Muscle of back (tissue), 13 donors: ENCODE results near the gene PRRT1B. TPM values are rescaled to one million over a fixed set of nuclear protein-coding genes. Genes with fewer than 3 reads are reported as not detected.
"Not testable (repeated sequence)": the region's sequence is repeated elsewhere in the genome, so short reads cannot be mapped to it uniquely, and the experiment has no call there.

ENCODE experiments used
- DNase-seq, 3 donors: peaks; one replicate each; pipeline versions ENCODE4 v3.0.0 to v3.0.0-alpha.2; 2013
- long read RNA-seq, 9 donors: transcript quantifications; one replicate each; lab custom pipeline, GENCODE V29; 2026
- polyA plus RNA-seq, 10 donors: library from polyadenylated mRNA; unstranded; fragments of 120-200 nt; gene quantifications; one replicate each; pipeline ENCODE4 v1.2.1, GENCODE V29; 2013; ENCODE audit not compliant: insufficient read length in 10 of 10

Gene PRRT1B
- polyA plus RNA-seq, result under 1 TPM in 1 of 10 donors, not detected in 9; 0.11 TPM
- long read RNA-seq, donor 1, result 0 reads
- long read RNA-seq, donor 2, result 0 reads
- long read RNA-seq, donor 3, result 0 reads
- long read RNA-seq, donor 4, result 0 reads
- long read RNA-seq, donor 5, result 0 reads
- long read RNA-seq, donor 6, result 0 reads
- long read RNA-seq, donor 7, result 0 reads
- long read RNA-seq, donor 8, result 0 reads
- long read RNA-seq, donor 9, result 0 reads

DNA sequence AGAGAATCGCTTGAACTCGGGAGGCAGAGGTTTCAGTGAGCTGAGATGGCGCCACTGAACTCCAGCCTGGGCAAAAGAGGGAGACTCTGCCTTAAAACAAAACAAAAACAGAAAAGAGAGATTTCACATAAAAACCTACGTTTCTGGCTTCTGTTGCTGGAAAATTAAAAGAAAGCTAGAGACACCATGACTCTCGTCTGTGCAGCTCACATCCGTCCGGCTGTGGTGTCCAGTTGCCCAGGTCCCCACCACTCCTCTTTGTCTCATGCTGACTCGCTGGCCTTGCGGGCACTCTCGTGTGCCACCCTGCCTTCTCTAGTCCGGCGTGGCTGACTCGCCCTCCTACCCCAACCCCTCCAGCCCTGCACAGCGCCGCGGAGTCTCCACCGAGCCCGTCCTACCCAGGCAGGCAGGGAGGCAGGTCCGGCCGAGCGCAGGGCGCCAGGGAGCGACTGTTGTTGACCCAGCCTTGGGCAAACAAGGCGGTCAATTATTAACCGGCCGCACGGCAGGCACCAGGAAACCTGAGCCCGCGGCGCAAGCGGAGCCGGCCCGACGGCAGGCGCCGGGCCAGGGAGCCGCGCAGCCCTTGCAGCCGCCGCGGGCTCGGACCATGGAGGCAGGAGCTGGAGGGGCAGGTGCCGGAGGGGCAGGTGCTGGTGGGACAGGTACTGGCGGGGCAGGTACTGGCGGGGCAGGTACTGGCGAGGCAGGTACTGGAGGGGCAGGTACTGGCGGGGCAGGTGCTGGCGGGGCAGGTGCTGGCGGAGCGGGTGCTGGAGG lies at the start of gene PRRT1B:
PRRT1B (plus strand) TSS at position 521 of the 783 bp plus-strand sequence; CDS start at position 614, 93 bp downstream.
- DNase-seq, result no peak

DNA sequence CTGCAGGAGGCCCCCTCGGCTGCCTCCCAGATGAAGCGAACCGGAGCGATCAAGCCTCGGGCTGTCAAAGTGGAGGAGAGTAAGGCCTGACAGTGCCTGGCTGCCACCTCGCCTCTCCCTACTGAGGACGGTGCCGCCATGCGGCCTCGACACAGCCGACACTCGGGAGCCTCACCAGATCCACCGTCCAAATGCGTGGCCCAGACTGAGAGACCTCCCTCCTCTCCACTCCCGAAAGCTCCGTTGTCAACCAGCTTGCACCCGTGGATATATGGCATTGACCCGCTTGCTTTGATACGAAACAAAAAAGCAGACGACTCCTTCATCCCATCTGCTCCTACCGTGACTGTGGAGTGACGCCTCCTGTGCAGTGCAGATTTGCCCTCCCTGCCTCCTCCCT lies 49.5 kb upstream of the PRRT1B start:
- no peak for DNase-seq

DNA sequence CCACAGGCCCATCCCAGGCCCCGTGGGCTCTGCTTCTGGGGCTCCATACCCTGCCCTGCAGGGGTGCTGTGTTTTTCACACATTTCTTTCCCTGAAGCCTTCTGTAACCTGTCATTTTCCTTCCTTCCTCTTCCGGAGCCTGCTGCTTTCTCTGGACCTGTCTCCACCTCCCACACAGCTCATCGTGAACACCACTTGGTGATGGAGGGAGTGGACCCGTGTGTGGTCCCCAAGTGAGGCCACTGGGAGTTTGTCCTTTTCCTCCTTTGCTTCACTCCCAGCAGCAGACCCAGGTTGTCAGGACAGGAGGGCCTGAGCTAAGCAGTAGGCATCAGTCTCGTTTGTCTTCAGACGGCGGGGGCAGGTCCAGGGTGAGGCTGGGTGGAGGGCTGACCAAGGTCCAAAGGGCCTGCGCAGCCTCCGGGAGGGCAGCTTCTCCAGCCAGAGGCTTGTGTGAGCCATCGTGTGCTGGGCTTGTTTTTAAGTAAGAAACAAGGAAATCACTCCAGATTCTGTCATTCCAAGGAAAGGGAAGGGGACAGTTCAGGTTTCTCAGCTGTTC lies 48.4 kb upstream of the PRRT1B start:
- no peak for DNase-seq

DNA sequence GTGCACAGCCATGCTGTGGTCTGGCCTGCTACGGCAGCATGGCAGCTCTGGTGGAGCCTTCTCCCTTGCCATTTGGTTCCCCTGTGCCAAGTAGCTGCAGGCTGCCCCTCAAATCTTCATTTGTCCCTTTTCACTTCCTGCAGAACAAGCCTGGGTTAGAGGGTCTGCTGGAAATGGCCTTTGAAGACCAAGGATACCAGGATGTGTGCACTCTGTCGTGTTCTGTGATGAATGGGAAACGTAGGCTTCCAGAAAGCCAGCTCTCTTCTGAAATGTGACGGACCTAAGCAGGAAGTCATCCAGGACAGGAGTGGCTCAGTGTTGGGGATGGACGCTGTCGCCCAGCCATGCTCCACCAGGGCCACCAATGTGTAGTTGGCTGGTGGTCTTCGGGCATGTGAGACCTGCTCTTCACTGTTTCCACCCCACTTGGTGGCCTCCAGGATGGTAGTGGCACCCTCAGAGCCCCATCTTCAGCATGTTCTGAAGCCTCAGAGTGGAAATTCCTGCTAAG lies 46.0 kb upstream of the PRRT1B start:
- DNase-seq, result no peak

DNA sequence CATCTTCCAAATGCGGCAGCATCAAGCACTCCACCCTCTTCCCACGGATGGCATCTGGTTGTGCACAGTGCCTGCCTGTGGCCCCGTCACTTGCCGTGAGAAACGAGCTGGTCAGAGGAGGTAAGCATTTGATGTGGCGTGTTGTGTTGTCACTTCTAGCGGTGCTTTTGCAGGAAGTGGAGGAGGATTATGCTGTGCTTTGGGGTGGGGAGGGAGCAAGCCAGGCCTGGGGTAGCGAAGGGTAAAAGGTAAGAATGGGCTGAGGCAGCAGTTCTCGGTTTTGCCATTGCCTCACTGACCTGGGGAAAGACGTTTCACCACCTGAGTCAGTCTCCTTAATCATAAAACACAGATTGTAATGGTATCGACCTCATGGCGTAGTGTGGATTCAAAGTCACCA lies 44.9 kb upstream of the PRRT1B start:
- no peak for DNase-seq

DNA sequence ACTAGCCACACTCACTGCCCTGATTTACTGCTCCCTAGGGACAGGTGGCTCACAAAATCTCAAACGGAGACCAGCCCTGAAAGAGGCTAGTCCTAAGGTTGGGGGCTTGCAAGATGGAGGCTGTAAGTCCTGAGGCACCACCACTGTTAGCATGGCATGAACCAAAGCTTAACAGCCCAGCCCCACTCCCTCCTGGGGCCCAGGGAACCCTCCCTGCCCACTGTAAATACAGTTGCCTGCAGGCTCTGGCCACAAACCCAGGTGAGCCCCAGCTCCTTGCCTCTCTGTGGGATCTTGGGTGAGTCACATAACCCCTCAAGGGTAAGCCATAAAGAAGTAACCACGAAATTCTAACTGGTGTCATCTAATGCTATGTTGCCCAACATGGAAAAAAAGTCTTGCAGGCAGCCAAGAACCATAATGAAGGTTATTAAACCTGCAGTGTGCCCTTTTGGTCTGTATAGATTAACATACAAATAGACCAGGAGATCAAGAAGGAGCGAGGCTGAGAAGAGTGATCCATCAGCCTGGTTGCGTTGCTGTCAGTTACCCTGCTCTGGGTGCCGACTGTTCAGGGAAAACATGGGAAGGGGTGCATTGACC lies 44.3 kb upstream of the PRRT1B start:
- DNase-seq, result no peak

DNA sequence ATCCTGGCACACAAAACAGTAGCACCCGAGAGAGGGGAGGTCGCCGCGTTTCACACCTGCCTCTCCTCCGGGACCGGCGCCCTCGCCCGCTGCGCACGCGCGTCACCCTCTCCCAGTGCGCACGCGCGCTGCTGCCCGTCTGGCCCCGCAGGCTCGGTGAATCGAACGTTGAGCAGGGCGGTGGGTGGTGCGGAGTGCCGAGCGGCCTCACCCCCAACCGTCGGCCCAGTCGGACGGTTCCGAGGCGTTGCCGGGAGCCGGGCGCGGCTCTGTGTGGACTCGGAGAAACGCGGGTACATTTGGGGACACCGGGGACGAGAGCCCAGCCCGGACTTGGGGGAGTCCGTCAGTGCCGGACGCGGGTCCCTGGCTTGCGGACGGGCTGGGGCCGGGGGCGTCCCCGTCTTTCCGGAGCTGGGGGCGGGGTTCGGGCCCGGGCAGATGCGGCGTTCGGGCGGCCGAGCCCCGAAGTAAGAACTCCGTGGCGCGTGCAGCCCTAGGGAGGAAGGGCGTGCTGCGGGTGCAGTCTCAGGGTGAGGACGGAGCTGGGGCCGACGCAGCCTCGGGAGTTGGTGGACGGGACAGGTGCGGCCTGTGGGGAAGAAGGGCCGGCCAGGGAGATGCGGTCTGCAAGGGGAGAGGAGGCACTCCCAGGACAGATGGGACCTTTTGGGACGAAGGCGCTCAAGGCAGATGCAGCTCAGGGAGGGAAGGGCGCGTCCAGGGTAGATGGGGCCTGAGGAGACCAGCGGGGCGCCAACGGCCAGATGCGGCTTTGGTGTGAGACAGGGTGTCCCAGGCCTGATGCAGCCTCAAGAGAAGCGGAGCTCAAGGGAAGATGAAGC lies 42.3 kb upstream of the PRRT1B start, which contains the start of gene POMT1:
POMT1 (plus strand) TSS at position 138 of the 845 bp plus-strand sequence. CDS start 1,301 bp downstream, outside the sequence.
- DNase-seq, result peak; percentile 81 to 95 (median 91)

DNA sequence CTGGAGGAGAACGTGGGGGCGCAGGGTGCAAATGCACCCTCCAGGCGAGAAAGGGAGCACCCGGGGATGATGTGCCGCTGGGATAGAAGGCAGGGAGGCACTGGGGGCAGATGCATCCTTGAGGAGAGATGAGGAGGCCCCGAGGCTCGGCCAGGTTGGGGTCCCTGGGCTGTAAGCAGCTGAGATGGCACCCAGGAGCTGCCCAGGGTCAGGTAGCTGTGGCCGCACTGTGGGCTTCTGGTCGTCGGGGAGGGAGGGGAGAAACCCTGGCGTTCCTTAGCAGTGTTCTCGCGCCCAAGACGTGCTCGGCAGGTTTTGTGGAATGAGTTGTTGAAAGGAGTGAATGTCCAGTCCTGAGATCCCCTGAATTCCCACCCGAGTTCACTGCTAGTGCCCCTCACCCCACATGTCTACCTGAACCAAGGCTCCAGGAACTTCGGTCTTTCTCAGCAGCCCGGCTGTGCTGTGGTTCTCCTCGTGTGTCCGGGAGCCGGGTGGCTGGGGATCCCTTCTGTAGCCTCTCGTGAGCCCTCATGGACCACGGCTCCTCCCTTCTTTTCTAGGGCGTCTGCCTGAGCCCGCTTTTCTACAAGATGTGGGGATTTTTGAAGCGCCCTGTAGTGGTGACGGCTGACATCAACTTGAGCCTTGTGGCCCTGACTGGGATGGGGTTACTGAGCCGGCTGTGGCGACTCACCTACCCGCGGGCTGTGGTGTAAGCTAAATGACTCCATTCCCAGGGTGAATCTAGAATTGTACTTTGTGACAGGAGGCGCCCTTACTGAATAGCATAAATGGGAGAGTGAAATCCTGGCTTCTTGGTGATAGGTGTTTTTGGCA lies 41.5 kb upstream of the PRRT1B start:
- no peak for DNase-seq

DNA sequence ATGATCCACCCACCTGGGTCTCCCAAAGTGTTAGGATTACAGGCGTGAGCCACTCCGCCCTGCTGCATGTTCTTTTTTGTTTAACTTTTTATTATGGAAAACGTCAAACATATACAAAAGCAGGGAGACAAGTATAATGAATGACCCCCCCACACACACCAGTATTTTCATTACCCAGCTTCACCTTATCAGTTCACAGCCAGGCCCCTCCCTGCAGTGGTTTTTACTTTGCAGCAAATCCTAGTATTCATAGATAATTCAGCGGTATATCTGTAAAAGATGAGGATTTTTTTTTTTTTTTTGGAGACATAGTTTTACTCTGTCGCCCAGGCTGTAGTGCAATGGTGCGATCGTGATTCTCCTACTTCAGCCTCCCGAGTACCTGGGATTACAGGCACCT lies 40.3 kb upstream of the PRRT1B start:
- no peak for DNase-seq

DNA sequence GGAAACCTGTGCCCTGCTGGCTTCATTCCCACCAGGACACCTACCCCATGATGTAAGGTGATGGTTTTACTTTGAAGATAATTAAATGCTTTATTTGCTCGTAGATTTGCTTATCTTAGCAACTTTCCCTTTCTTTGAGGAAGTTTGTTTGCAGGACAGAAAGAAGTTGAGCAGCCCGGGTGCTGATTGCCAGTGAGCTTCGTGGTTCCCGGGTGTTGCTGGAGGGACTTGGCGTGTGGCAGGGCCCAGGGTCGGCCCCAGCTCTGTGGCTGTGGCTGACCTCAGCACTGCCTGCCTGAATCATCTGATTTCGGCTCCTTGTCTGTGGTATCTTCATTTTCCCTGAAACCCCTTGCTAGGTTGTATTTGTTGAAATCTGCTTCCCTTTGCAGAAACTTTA lies 33.9 kb upstream of the PRRT1B start:
- DNase-seq, result no peak

DNA sequence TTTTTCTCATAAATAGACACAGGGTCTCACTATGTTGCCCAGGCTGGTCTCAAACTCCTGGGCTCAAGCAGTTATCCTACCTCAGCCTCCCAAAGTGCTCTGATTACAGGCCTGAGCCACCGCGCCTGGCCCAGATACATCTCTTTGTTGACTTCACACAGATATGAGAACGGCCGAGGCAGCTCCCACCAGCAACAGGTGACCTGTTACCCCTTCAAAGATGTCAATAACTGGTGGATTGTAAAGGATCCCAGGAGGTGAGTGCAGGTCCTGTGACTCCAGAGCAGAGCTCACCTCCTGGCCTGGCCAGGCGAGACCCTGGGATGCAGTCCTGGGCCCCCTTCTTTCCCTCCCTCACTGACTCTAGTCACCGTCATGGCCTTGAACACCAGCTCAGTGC lies 33.4 kb upstream of the PRRT1B start:
- no peak for DNase-seq

DNA sequence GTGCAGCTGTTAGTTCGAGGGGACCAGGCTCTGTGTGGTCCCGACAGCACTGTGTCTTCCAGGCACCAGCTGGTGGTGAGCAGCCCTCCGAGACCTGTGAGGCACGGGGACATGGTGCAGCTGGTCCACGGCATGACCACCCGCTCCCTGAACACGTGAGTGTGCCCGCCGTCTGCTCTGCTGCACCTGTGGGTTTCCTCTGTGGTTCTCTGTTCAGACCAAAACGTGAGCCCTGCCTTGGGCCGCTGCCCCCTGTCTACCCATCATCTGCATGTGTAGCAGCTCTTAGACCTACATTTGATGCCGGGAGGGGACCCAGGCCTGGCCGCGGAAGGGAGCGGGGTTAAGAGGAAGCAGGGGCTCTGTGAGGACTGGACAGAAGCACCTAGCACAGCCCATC lies 32.1 kb upstream of the PRRT1B start:
- DNase-seq, result no peak

DNA sequence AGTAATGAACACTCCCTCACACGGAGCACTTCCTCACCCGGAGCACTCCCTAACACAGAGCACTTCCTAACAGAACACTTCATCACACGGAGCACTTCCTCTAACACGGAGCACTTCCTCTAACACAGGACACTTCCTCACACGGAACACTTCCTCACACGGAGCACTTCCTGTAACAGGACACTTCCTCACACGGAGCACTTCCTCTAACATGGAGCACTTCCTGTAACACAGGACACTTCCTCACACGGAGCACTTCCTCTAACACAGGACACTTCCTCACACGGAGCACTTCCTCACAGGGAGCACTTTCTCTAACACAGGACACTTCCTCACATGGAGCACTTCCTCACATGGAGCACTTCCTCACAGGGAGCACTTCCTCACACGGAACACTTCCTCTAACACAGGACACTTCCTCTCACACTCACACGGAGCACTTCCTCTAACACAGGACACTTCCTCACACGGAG lies 29.7 kb upstream of the PRRT1B start:
- DNase-seq, result not testable (repeated sequence)

DNA sequence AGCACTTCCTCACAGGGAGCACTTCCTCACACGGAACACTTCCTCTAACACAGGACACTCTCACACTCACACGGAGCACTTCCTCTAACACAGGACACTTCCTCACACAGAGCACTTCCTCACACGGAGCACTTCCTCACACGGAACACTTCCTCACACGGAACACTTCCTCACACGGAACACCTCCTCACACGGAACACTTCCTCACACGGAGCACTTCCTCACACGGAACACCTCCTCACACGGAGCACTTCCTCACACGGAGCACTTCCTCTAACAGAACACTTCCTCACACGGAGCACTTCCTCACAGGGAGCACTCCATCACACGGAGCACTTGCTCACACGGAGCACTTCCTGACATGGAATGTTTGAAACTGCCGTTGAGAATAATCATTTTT lies 29.2 kb upstream of the PRRT1B start:
- DNase-seq, result no peak

DNA sequence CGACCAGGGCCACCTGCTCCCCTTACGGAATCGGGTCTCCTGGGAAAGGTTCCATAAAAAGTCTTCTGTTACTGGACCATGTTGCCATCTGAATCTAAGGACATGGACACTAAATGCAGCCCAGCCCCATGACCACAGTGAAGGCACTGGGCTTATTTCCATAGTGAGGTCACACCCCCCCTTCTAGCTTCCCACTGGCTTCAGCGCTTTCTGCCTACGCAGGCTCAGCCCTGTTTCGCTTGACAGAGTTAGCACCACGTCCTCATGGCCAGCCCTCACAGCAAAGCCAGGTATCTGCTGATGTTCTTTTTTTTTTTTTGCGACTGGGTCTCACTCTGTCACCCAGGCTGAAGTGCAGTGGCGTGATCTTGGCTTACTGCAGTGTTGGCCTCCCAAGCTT lies 28.4 kb upstream of the PRRT1B start:
- no peak for DNase-seq

DNA sequence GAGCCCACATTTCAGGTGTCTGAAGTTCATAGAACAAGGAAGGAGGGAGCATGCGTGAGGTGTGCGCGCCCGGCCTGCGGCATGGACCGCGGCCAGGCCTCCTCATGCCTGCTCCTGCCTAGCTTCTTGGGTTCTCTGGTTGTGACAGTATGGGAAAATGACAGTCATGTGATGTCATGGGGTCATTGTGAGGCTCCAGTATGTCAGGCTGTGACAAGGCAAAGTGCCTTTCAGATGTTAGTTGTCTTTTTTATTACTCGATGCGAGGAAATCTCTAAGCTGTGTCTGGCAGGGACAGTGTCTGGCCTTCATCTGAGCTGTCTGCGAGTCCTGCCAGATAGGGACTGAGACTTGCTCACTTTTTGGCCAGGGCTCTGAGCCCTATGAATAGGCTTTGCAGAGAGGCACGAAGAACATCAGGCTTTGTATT lies 27.5 kb upstream of the PRRT1B start:
- DNase-seq, result no peak

DNA sequence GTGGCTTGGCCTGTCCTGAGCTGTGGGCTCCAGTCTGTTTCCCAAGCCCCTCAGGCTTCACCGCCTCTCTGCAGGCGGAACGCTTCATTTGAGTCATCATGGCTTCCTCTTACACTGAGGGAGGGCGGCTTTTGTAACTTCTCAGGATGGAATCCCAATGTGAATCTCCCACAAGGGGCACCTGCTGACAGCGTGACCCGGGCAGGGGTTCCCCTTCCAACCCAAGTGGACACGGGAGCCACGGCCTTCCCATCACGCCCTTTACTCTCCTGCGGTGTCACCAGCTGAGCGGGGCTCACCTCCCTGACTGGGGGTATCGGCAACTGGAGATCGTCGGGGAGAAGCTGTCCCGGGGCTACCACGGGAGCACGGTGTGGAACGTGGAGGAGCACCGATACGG lies 26.8 kb upstream of the PRRT1B start:
- DNase-seq, result no peak

DNA sequence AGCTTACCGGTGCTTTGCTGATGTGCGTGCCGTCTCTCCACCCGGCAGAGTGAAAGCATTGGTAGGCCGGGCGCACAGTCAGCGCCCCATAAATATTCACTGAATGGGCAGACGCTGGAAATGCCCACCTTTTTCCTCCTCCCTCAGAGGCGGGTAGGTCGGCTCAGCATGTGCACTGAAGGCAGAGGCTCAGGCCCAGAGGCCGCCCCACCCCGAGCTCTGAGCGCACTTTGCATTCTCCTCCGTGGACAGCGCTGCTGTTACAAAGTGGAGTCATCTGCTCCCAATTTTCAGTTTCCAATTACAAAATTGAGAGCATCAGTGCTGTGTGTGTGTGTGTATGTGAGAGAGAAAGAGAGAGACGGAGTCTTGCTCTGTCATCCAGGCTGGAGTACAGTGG lies 24.8 kb upstream of the PRRT1B start:
- DNase-seq, result no peak

DNA sequence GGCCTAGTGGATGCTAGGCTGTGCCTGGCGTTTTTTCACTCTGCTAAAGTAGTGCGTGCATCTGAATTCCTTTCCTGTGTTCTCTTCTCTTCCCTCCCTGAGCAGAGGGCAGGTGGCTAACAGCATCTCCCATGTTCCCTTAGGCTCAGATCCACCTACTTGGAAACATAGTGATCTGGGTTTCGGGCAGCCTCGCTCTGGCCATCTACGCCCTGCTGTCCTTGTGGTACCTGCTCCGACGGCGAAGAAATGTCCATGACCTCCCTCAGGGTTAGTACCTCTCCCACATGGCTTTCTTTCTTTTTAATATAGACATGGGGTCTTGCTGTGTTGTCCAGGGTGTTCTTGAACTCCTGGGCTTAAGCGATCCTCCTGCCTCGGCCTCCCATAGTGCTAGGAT lies 24.1 kb upstream of the PRRT1B start:
- no peak for DNase-seq

DNA sequence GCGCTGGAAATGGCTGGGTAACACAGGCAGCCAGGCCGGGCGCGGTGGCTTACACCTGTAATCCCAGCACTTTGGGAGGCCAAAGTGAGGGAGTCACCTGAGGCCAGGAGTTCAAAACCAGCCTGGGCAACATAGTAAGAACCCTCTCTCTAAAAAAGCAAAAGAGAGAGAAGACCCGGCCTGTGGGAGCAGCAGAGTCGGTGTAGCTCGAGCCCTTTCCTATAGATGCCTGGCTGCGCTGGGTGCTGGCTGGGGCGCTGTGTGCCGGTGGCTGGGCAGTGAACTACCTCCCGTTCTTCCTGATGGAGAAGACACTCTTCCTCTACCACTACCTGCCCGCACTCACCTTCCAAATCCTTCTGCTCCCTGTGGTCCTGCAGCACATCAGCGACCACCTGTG lies 23.5 kb upstream of the PRRT1B start:
- no peak for DNase-seq
